Activated CD8-positive, alpha-beta memory T cell treated with anti-CD3 and anti-CD28 coated beads for 4 hours (primary cell): Measurements from ENCODE around the gene RPS24.
"Not testable (repeated sequence)": the region's sequence is repeated elsewhere in the genome, so short reads cannot be mapped to it uniquely, and the experiment has no call there.

Source experiments
- DNase-seq, 2 donors: peaks; one replicate each; pipeline ENCODE4 v3.0.0-alpha.2; 2020; ENCODE audit warnings: low read depth in 2 of 2

Gene RPS24

GRCh38 chr10:78033637-78034470 lies at the start of gene RPS24:
RPS24 (plus strand) TSS chr10:78033863; CDS start chr10:78033902, 39 bp downstream.
- peak; percentile 87 to 91 for DNase-seq

- DNase-seq: no peak
Measured at GRCh38 chr10:77984986-77985385, 48.7 kb upstream of the RPS24 start.

- no peak for DNase-seq
Measured at GRCh38 chr10:77987671-77988255, 45.9 kb upstream of the RPS24 start.

GRCh38 chr10:77989081-77989724 lies 44.5 kb upstream of the RPS24 start:
- no peak for DNase-seq

GRCh38 chr10:77993620-77994019 lies 40.0 kb upstream of the RPS24 start:
- DNase-seq: no peak

GRCh38 chr10:77998780-77999179 lies 34.9 kb upstream of the RPS24 start:
- DNase-seq: not testable (repeated sequence)

GRCh38 chr10:78000206-78000605 lies 33.5 kb upstream of the RPS24 start:
- no peak for DNase-seq

- DNase-seq: no peak
Measured at GRCh38 chr10:78000956-78001472, 32.6 kb upstream of the RPS24 start.

GRCh38 chr10:78002541-78003288 lies 30.9 kb upstream of the RPS24 start:
- no peak for DNase-seq

GRCh38 chr10:78004215-78005026 lies 29.2 kb upstream of the RPS24 start:
- DNase-seq: no peak

GRCh38 chr10:78007172-78007571 lies 26.5 kb upstream of the RPS24 start:
- DNase-seq: no peak

- DNase-seq: no peak
Measured at GRCh38 chr10:78009662-78010061, 24.0 kb upstream of the RPS24 start.

GRCh38 chr10:78010278-78010677 lies 23.4 kb upstream of the RPS24 start:
- no peak for DNase-seq

GRCh38 chr10:78011065-78011464 lies 22.6 kb upstream of the RPS24 start:
- no peak for DNase-seq

- no peak for DNase-seq
Measured at GRCh38 chr10:78013564-78013963, 20.1 kb upstream of the RPS24 start.

GRCh38 chr10:78015546-78015945 lies 18.1 kb upstream of the RPS24 start:
- no peak for DNase-seq

- DNase-seq: no peak
Measured at GRCh38 chr10:78017856-78018255, 15.8 kb upstream of the RPS24 start.

- DNase-seq: no peak
Measured at GRCh38 chr10:78019264-78019663, 14.4 kb upstream of the RPS24 start.

- no peak for DNase-seq
Measured at GRCh38 chr10:78021201-78021600, 12.5 kb upstream of the RPS24 start.

- DNase-seq: no peak
Measured at GRCh38 chr10:78023741-78024140, 9.9 kb upstream of the RPS24 start.
